GM18517 (cell line): ENCODE results near the gene NR2E1.

Source experiments
- ATAC-seq: cut with Tn5 transposase; IDR thresholded peaks from one replicate; pipeline ENCODE4 v1.9.1; 2021; ENCODE audit warnings: mild to moderate bottlenecking, moderate library complexity; ENCODE audit not compliant: unreplicated experiment

The NR2E1 gene

DNA sequence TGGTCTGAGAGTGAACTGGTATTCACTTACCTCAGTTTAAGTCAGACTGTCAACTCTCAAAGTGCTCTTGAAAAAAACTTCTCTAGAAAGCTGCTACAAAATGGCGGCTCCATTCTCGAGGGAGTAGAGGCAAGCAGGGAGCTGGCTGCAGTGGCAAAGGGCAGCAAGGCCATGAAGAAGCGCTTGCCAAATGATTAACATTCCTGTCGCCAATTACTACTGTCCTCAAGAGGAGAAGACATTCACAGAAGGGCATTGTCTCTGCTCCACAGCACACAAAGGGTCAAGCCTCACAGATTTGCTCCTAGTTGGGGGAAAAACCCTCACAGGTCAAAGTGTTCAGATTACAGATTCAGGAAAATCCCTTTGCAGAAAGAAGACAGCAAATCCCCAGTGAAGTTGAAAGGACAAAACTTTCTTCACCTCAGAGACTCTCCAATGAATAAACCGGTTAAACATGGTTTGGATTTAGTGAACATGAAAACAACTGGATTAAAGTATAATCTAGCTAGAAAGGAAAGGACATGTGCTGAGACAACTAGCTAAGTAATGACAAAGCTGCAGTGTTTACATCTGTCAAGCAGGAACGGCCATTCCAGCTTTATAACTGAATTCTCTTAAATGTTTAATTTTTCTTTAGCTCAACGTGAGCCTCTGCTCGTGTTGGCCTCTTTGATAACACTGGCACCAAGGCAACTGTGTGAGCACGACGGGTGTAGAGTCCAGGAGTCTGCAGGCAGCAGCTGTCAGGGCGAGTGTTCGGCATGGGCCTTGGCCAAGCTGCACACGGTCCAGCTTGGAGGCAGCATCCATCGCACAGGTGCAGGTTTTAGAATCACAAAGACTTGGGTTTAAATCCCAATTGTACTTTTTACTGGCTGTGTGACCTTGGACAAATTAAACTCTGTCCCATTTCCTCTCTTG, 37.6 kb downstream of the NR2E1 start:
- ATAC-seq = no peak

DNA sequence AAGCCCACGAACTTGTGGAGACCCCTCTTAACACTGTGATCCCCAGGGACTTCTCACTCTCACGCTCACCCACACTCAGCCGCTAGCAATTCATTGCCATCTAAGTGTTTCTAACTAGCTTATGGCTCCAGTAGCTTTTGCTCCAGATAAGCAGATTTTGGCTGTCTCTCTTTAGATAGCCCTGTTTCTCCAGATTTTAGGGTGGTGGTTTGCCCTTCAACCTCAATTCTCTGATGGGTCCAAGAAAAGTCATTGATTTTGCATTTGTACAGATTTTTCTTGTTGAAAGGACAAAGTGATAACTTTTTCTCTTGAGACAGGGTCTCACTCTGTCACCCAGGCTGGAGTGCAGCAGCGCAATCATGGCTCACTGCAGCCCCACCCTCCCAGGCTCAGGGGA, 41.2 kb downstream of the NR2E1 start:
- no peak for ATAC-seq

- no peak for ATAC-seq
These were observed 43.9 kb downstream of the NR2E1 start for GRCh38 chr6:108209738-108210137.

DNA sequence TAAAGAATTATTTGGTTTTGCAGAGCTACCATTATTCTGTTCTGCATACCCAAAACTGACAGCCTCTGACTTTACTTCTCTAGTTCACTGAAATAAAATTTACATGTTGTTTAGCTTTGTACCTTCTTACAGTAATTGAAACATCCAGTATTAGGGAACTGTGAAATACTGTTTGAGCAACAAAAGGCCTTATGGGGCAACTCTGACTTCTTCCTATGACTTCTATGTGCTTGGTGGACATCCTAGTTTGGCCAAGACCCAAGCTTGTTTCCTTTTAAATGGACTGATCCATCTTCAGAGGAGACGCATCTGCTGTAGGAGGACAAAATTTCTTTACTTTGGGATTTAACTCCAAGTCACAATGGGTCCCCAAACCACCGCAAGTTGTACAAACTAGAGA, 44.7 kb downstream of the NR2E1 start:
- ATAC-seq = no peak

GRCh38 chr6:108211671-108212070, 45.8 kb downstream of the NR2E1 start:
- no peak for ATAC-seq

- no peak for ATAC-seq
These were observed 56.2 kb downstream of the NR2E1 start for GRCh38 chr6:108222064-108222463.

GRCh38 chr6:108222504-108222903, 56.7 kb downstream of the NR2E1 start:
- ATAC-seq = no peak

DNA sequence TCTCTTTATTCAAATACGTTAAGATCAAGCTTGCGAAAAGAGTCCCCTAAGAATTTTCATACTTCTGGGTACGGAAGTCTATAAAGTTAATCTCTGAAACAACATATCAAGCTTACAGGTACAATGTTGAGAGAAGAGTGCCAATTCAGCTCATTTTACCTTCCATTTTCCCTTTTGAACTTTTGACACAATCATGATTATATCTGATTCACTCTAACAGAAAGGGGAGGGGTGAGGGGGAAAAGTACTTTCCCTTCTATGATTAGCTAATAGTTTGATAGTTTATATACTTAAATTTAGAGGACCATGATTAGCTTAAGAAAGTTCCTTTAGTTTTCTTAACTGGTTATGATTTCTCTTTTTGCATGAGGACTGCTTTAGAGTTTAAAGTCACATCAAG, 61.5 kb downstream of the NR2E1 start:
- ATAC-seq = no peak

- no peak for ATAC-seq
These were observed 62.6 kb downstream of the NR2E1 start for GRCh38 chr6:108228416-108228815.

GRCh38 chr6:108235127-108235526, 69.3 kb downstream of the NR2E1 start:
- ATAC-seq = no peak

GRCh38 chr6:108236791-108237190, 71.0 kb downstream of the NR2E1 start:
- no peak for ATAC-seq

- no peak for ATAC-seq
These were observed 72.5 kb downstream of the NR2E1 start for GRCh38 chr6:108238322-108238721.
